GM12892 (cell line): Measurements from ENCODE around the gene PARD3.

Experiments
- DNase-seq: peaks from one replicate; pipeline ENCODE4 v3.0.0; 2011; ENCODE audit not compliant: insufficient read length
- FAIRE-seq: peaks from 2 replicates; lab custom pipeline; 2011; peaks lifted over from hg19 to GRCh38; lab: Jason Lieb, UNC
- POLR2A ChIP-seq: IDR thresholded peaks from 2 replicates; pipeline ENCODE4 v1.6.1; 2011; ENCODE audit warnings: low read depth, low read length, control low read depth
- POLR2AphosphoS5 ChIP-seq: IDR thresholded peaks from 2 replicates; pipeline ENCODE4 v1.6.1; 2011; ENCODE audit warnings: low read depth, low read length, control low read depth
- TAF1 ChIP-seq: IDR thresholded peaks from 2 replicates; pipeline ENCODE4 v1.6.1; 2011; ENCODE audit warnings: low read depth, mild to moderate bottlenecking, control low read depth, low read length, borderline replicate concordance

PARD3 gene

DNA sequence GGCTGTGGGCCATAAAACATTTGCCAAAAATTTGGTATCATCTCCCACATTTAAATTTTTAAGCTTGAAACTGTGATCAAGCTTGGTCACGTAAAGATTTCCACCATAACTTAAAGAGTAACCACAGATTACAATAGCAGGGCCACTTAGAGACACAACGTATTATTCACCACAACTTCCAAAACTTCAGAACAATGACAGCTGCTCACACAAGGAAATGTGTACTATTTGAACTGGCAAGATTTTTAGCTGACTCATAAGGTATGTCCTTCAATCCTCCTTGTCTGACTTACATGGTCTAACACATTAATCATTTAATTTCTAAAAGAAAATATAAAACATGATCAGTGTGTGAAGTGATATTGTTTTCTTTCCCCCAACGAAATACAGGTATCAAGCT is 234.5 kb downstream of the PARD3 start:
- no peak for DNase-seq
- no peak for FAIRE-seq
- TF ChIP-seq POLR2A (no peak), POLR2AphosphoS5 (no peak), TAF1 (no peak)

DNA sequence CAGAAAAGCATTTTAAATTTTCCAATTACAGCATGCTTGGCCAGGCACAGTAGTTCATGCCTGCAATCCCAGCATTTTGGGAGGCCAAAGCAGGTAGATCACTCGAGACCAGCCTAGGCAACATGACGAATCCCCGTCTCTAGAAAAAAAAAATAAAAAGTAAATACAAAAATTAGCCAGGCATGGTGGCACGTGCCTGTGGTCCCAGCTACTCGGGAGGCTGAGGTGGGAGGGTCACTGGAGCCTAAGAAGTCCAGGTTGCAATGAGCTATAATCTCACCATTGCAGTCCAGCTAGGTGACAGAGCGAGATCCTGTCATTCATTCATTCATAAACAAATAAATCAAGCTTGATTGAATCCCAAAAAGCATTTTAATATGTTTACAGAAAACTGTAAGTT is 234.9 kb downstream of the PARD3 start:
- FAIRE-seq (no peak), DNase-seq (no peak)
- TF ChIP-seq POLR2A (no peak), TAF1 (no peak), POLR2AphosphoS5 (no peak)

DNA sequence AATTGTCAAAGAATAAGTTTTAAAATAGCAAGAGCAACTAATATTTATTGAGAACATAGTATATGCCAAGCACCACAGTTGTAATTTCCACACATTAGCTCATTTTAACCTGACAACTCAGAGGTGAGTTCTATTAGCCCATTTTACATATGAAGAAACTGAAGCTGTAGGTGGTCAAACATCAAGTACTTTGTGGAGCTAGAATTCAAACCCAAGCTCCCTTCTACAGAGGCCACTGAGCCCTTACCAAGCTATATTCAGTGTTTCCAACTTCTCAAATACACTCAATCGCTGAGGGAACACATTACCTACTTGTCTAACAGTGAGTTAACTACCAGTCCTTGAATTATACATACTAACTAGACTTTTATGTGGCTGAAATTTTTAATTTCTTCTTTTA is 236.6 kb downstream of the PARD3 start:
- TF ChIP-seq TAF1: no peak
- no peak for TF ChIP-seq POLR2A
- no peak for TF ChIP-seq POLR2AphosphoS5
- DNase-seq (no peak), FAIRE-seq (no peak)

DNA sequence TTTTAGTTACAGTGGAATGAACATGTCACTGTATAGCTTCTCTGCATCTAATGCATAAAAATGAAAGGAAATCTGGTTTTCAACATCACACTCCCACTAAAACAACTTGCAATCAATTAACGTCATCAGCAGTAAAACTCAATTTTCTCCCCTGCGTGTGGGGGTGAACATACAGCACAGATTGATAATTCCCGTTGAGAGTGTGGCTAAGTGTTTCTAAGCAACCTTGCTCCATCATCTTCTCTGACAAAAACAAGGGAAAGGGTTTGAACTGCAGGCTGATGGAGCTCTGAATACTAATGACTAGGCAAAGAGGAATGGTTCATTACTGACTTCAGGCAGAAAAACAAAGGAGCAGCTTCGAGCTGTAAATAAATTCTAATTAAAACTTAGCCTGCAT is 238.3 kb downstream of the PARD3 start:
- TF ChIP-seq POLR2A (no peak), POLR2AphosphoS5 (no peak), TAF1 (no peak)

DNA sequence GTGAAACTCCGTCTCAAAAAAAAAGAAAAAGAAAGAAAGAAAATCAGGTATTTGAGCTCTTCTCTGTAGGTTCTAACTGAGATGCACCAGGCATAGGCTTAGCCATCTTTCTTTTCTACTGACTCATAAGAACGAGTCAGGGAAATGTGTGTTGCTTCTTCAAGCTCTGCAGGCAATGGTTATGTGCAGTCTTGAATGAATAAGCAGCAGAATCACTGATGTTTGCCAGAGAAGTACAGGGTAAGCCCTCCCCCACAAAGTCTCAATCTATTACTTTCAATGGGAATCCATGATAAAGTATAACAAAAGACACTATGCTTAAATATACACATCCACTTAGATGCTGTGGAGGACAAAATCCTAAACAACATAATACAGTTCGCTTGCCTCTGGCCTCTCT is 239.2 kb downstream of the PARD3 start:
- FAIRE-seq (peak; percentile 21), DNase-seq (no peak)
- TF ChIP-seq TAF1 (no peak), POLR2A (no peak), POLR2AphosphoS5 (no peak)

More for the DNA sequence above, 238.3 kb downstream of the PARD3 start:
- no peak for FAIRE-seq
- no peak for DNase-seq

DNA sequence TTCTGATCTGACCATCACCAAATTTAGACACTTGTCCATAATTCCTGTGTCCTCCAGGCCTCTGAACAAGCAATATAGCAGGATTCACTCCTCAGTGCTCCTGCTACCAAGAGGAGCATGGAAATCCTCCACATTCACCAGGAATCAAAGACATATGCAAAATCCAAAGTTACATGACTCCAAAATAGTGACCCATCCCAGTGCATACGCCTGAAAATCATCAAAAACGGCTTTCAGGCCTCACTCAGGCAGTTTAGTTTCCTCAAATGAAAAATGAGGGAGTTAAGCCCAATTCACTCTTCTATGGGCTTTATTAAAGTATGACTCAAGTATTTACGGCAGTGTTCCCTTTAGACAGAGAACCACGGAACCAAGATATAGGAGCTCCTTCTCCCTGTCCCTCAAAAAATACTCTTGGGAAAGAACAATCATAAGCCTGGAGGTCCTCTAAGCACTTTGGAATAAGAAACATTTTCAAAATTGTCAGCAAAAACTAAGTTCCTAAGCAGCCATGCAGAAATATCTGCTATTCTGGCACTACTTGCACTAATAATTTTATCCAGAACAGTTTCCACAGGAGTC is 240.7 kb downstream of the PARD3 start:
- no peak for DNase-seq
- no peak for FAIRE-seq
- TF ChIP-seq TAF1: no peak
- no peak for TF ChIP-seq POLR2A
- TF ChIP-seq POLR2AphosphoS5: no peak

DNA sequence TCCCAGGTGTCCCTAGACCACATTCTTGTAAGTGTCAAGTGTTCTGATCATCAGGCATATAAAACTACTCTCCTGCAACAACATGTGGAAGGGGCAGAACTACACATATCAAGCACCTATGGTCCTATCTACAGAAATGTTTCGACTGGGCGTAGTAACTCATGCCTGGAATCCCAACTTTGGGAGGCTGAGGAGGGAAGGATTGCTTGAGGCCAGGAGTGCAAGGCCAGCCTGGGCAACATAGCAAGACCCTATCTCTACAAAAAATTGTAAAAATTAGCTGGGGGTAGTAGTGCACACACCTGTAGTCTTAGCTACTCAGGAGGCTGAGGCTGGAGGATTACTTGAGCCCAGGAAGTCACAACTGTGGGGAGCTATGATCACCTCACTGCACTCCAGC is 244.2 kb downstream of the PARD3 start:
- TF ChIP-seq TAF1 (no peak), POLR2A (no peak), POLR2AphosphoS5 (no peak)
- FAIRE-seq (no peak), DNase-seq (no peak)

DNA sequence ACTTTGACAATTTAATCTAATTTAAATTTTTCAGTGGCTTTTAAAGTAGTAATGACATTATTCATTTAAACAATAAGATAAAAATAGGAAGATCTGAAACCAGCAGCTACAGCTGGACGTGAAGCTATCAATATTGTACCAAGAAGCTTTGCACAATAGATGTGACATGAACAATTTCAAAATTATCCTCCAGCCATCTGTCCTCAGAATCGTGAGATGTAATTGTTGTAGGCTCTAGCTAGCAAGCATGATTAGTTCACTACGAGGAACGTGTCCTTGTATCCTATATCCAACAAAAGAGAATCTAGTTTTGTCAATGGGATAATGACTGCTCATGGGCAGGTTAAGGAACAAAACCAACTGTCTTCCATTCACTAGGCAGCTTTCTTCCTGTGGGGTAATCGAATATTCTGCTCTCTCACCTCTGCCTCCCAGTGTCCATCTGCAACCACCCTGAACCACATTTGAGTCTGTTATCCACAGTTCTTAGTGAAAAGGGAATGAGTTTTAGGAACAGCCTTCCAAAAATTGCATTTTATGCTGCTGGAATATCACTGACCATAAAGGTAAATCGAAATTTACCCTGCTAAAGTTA is 247.3 kb downstream of the PARD3 start:
- FAIRE-seq: no peak
- no peak for TF ChIP-seq TAF1
- no peak for TF ChIP-seq POLR2AphosphoS5
- no peak for TF ChIP-seq POLR2A
- no peak for DNase-seq

DNA sequence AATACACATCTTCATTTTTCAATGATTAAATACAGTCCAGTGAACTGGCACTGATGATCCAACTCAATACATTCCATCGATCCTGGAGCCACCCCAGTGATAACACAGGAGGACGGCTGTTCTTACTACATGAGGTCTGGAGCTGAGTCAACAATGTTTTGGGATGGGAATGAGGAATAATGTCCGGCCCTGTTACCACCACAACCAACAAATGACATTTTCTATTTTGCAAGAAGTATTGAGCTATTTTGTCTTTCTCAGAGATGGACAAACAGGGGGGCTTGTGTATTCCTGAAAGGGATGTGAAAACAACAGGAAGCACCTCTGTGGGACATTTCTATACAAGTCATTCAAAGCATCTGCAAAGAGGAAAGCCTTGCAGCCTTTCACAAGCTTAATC is 249.2 kb downstream of the PARD3 start:
- DNase-seq (no peak), FAIRE-seq (no peak)
- TF ChIP-seq POLR2A: no peak
- TF ChIP-seq POLR2AphosphoS5: no peak
- TF ChIP-seq TAF1: no peak

DNA sequence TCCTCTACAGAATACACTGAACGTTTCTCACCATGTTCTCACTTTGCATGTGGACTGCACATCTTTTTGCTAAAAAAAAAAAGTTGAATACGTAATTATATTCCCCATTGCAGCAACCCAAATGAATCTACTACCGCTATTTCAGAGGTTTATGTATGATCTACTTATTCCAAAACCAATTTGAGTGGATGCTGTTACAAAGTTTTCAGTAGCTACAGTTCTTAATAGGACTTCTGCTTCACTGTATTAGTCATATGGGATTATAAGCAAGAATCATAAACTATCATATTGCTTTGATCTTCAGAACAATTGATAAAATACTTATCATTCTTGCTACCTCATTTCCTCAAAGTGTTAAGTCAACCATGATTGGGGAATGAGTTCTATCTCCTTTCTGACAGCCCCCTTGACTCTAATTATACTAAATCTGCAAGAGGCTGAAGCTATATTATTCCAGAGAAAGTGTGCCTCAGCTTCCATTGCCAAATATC is 257.0 kb downstream of the PARD3 start:
- no peak for FAIRE-seq
- no peak for DNase-seq
- no peak for TF ChIP-seq POLR2AphosphoS5
- TF ChIP-seq TAF1: no peak
- no peak for TF ChIP-seq POLR2A

DNA sequence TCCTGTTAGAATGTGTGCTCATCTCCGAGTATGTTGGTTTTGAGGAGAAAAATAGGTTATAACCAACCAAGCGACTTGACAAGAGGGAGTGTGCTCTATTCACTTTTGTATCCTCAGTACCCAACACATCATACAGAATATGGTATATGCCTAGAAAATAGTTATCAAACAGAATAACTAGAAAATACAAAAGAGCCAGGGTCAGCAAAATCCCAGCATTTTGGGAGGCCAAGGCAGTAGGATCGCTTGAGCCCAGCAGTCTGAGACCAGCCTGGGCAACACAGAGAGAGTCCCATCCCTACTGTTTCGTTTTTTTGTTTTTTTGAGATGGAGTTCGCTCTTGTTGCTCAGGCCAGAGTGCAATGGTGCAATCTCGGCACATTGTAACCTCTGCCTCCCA is 257.9 kb downstream of the PARD3 start:
- TF ChIP-seq POLR2AphosphoS5: no peak
- TF ChIP-seq TAF1: no peak
- TF ChIP-seq POLR2A: no peak
- DNase-seq (no peak), FAIRE-seq (no peak)

DNA sequence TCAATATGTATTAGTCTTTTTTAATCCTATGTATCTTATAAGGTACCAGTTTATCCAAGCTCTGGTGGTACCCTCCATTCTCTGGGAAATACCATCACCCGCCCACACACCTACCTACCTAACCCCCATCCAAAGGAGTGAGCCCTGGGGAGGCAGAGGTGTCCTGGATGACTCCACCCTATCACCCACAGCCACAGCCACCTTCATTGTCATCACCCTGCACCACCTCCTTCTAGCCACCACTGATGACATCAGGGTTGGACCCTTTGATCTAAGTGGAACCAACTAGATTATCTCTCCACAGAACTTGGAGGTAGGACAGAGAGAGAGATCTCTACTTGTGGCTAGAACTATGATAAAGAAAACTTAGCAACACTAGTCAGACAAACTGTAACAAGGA is 259.4 kb downstream of the PARD3 start:
- no peak for TF ChIP-seq POLR2AphosphoS5
- no peak for TF ChIP-seq POLR2A
- FAIRE-seq (no peak), DNase-seq (no peak)

DNA sequence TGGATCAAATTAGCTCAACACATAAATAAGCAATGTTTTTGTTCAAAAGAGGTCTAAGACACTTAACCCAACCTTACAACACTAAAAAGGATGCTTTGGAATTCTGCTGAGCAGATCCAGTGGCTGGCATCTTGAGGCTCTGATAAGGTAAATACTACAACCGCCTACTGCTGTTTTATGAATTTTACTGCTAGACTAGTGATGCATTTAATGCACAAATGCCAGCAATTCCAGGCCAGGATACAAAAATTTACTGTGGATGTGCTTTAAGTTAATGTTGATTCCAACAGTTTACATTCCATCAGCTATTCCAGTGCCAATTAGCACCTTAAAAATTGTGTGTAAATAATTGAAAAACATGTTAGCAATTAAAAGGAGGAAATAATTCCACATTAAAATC is 261.3 kb downstream of the PARD3 start:
- no peak for TF ChIP-seq POLR2A
- TF ChIP-seq POLR2AphosphoS5: no peak
- TF ChIP-seq TAF1: no peak
- FAIRE-seq (no peak), DNase-seq (no peak)
